Spleen (tissue), 11 donors: ENCODE measurements around the gene KLKB1. TPM values are rescaled to one million over a fixed set of nuclear protein-coding genes. Genes with fewer than 3 reads are reported as not detected.

Experiments used
- DNase-seq: peaks from one replicate; pipeline ENCODE4 v3.0.0-alpha.2; 2020
- H3K27ac ChIP-seq, 8 donors: fragments of 200-600 bp; sonication (generic) in 7 of 8; 1 replicate in 4 of 8; 2 replicates in 4 of 8; pipeline versions ENCODE4 v1.5.0 to v1.8.0; 2016 to 2021; ENCODE audit warnings: inconsistent platforms in 4 of 8, mild to moderate bottlenecking in 4 of 8, moderate library complexity in 1 of 8
- H3K27me3 ChIP-seq, 7 donors: fragments of 200-600 bp; sonication (generic) in 6 of 7; replicated peaks in 1 of 7; 1 replicate in 4 of 7; 2 replicates in 3 of 7; pipeline versions ENCODE4 v1.5.0 to v1.8.0; 2016 to 2021; ENCODE audit warnings: inconsistent platforms in 3 of 7, mild to moderate bottlenecking in 1 of 7
- H3K36me3 ChIP-seq, 6 donors: fragments of 200-600 bp; sonication (generic) in 5 of 6; 1 replicate in 4 of 6; 2 replicates in 2 of 6; pipeline versions ENCODE4 v1.5.0 to v1.8.0; 2016 to 2021; ENCODE audit warnings: inconsistent platforms in 2 of 6
- H3K4me1 ChIP-seq, 6 donors: fragments of 200-600 bp; sonication (generic) in 5 of 6; 1 replicate in 3 of 6; 2 replicates in 3 of 6; pipeline versions ENCODE4 v1.5.0 to v1.8.0; 2016 to 2021; ENCODE audit warnings: inconsistent platforms in 3 of 6
- H3K4me3 ChIP-seq, 8 donors: fragments of 200-600 bp; sonication (generic) in 7 of 8; 1 replicate in 4 of 8; 2 replicates in 4 of 8; pipeline versions ENCODE4 v1.5.0 to v1.8.0; 2016 to 2021; ENCODE audit warnings: inconsistent platforms in 4 of 8, mild to moderate bottlenecking in 4 of 8, moderate library complexity in 2 of 8
- H3K9me3 ChIP-seq, 8 donors: fragments of 200-600 bp; sonication (generic) in 7 of 8; 1 replicate in 4 of 8; 2 replicates in 4 of 8; pipeline versions ENCODE4 v1.5.0 to v1.8.0; 2016 to 2021; ENCODE audit warnings: inconsistent platforms in 4 of 8
- CTCF ChIP-seq, 11 experiments: fragments of 200-600 bp in 7 of 11; fragments of 450-650 bp in 4 of 11; sonication (generic) in 4 of 11; IDR thresholded peaks in 8 of 11; conservative IDR thresholded peaks in 3 of 11; 1 replicate in 7 of 11; 2 replicates in 4 of 11; pipeline versions ENCODE4 v1.4.0 to v1.8.0; 2016 to 2021; ENCODE audit warnings: antibody characterized with exemption in 11 of 11, inconsistent platforms in 4 of 11, mild to moderate bottlenecking in 1 of 11
- POLR2A ChIP-seq, 3 donors: fragments of 450-650 bp; IDR thresholded peaks; one replicate each; pipeline ENCODE4 v1.5.1; 2017; ENCODE audit warnings: antibody characterized with exemption in 3 of 3, mild to moderate bottlenecking in 1 of 3
- POLR2AphosphoS5 ChIP-seq, 3 donors: sonication (generic); formaldehyde crosslinking; IDR thresholded peaks; one replicate each; pipeline ENCODE4 v1.5.1; 2017; ENCODE audit warnings: antibody characterized with exemption in 3 of 3
- WGBS, 5 donors: extraction: QIAGEN DNeasy Blood & Tissue Kit in 3 of 5; methylation state at CpG; one replicate each; pipeline versions ENCODE4 v1.1.5 to v1.1.7; 2013 to 2018; 5-methylcytosine and 5-hydroxymethylcytosine counted together
- intact Hi-C: fragments of 100-400 bp; cut with DNase I; formaldehyde crosslinking; loops from one replicate; pipeline ENCODE4 v1.15.0; 2023; ENCODE audit warnings: low total_unique reads
- polyA plus RNA-seq, 3 donors: library from polyadenylated mRNA; stranded (reverse); fragments of 200-250 nt; gene quantifications; one replicate each; pipeline ENCODE4 v1.2.1, GENCODE V29; 2013
- total RNA-seq, 7 donors: library from RNA; depleted of rRNA in 3 of 7; stranded (reverse); fragments of >200 nt in 3 of 7; fragmentation: NEBNext Ultra II Directional in 4 of 7; extraction: Animal tissue kit (Norgen Biotek cat#: 25700) in 4 of 7; gene quantifications; one replicate each; pipeline versions ENCODE4 v1.1.0 to v1.2.1, GENCODE V29; 2016 to 2021
- donor health status: healthy with polysubstance abuse.
- donor health status: DM: no; HTN: no; CAD: no; lungs with moderate emphysema.
- donor health status: DM: no; HTN: no; CAD: no.
- donor health status: Bipolar disorder and iron deficiency.
- donor health status: healthy.
- donor health status: DM: no; HTN: no; CAD: no.
- donor health status: DM: yes; HTN: yes; CAD: no.

KLKB1 gene
- total and polyA plus RNA-seq, 10 donors: 0.67 to 5.8 (median 1.7) TPM

- no peak overlapping the region for H3K4me3 ChIP-seq
- H3K27me3 ChIP-seq: peaks cover 0 to 56% (median 12%) of the 10 kb centered on the region in 7 donors
- WGBS, 5 donors: 52 to 59% (median 57%) methylated on average over 21 of the region's 21 CpGs
Measured at GRCh38 chr4:186297013-186297645, 69.8 kb downstream of the KLKB1 start.

GRCh38 chr4:186298031-186298647, 70.8 kb downstream of the KLKB1 start:
- no peak overlapping the region for H3K27ac ChIP-seq
- H3K4me1 ChIP-seq: peaks cover 0 to 7% (median 0%) of the 10 kb centered on the region in 6 donors
- H3K27me3 ChIP-seq: peaks cover 0 to 49% (median 12%) of the 10 kb centered on the region in 7 donors
- no peak overlapping the region for H3K4me3 ChIP-seq
- WGBS, 5 donors: 16 to 29% (median 22%) methylated on average over 20 to 39 of the region's 39 CpGs
- no peak for DNase-seq
- H3K36me3 ChIP-seq: no peaks in the 10 kb centered on the region
- H3K9me3 ChIP-seq: no peaks in the 10 kb centered on the region
- intact Hi-C loops: no loop called here
- TF ChIP-seq POLR2A (IDR thresholded peaks at IDR 0.05) (no peak), POLR2AphosphoS5 (IDR thresholded peaks at IDR 0.05) (no peak), CTCF (IDR thresholded peaks at IDR 0.05 in 8 of 11, conservative IDR thresholded peaks at IDR 0.05 in 3 of 11) (no peak)

More at GRCh38 chr4:186297013-186297645, 69.8 kb downstream of the KLKB1 start:
- Histone ChIP-seq H3K4me1 (peaks cover 0 to 7% (median 0%) of the 10 kb centered on the region in 6 donors), H3K9me3 (no peaks in the 10 kb centered on the region), H3K27ac (no peak overlapping the region), H3K36me3 (no peaks in the 10 kb centered on the region)
- no peak for DNase-seq
- intact Hi-C loops: loop anchor here (2.0 kb wide), 1 partner anchor 290 kb away; no protein-coding TSS in a partner anchor
- TF ChIP-seq POLR2A (IDR thresholded peaks at IDR 0.05) (no peak), CTCF (IDR thresholded peaks at IDR 0.05 in 8 of 11, conservative IDR thresholded peaks at IDR 0.05 in 3 of 11) (peak in 9 of 11 experiments; percentile 30 to 59 (median 56))

GRCh38 chr4:186299291-186299690, 72.0 kb downstream of the KLKB1 start:
- intact Hi-C loops: no loop called here
- no peak for TF ChIP-seq POLR2A (IDR thresholded peaks at IDR 0.05)
- no peak for TF ChIP-seq CTCF (IDR thresholded peaks at IDR 0.05 in 8 of 11, conservative IDR thresholded peaks at IDR 0.05 in 3 of 11)
- no peak for TF ChIP-seq POLR2AphosphoS5 (IDR thresholded peaks at IDR 0.05)
- Histone ChIP-seq H3K4me1 (peaks cover 0 to 7% (median 0%) of the 10 kb centered on the region in 6 donors), H3K9me3 (no peaks in the 10 kb centered on the region), H3K27me3 (peaks cover 0 to 41% (median 12%) of the 10 kb centered on the region in 7 donors), H3K4me3 (no peak overlapping the region), H3K36me3 (no peaks in the 10 kb centered on the region), H3K27ac (no peak overlapping the region)
- 72 to 85% (median 81%) methylated on average over 5 of the region's 5 CpGs for WGBS, 5 donors
- no peak for DNase-seq

- Histone ChIP-seq H3K4me1 (peaks cover 0 to 7% (median 0%) of the 10 kb centered on the region in 6 donors), H3K36me3 (no peaks in the 10 kb centered on the region), H3K27me3 (peaks cover 0 to 47% (median 12%) of the 10 kb centered on the region in 7 donors), H3K4me3 (no peak overlapping the region), H3K9me3 (no peaks in the 10 kb centered on the region), H3K27ac (no peak overlapping the region)
- DNase-seq: no peak
- intact Hi-C loops: no loop called here
- no peak for TF ChIP-seq POLR2A (IDR thresholded peaks at IDR 0.05)
- no peak for TF ChIP-seq POLR2AphosphoS5 (IDR thresholded peaks at IDR 0.05)
- TF ChIP-seq CTCF (IDR thresholded peaks at IDR 0.05 in 8 of 11, conservative IDR thresholded peaks at IDR 0.05 in 3 of 11): no peak
- 83 to 86% (median 84%) methylated on average over 6 of the region's 6 CpGs for WGBS, 5 donors
Measured at GRCh38 chr4:186300659-186301390, 73.5 kb downstream of the KLKB1 start.
